ENCODE measurements around the gene TAAR5.
"Not testable (repeated sequence)": the region's sequence is repeated elsewhere in the genome, so short reads cannot be mapped to it uniquely, and the experiment has no call there.

The TAAR5 gene

GRCh38 chr6:132589454-132589853, at the start of gene TAAR5:
Gene TAAR5 (minus strand): TSS chr6:132589741. CDS start chr6:132589686, 55 bp downstream.
- no peak for DNase-seq
- ATAC-seq, result no peak

- not testable (repeated sequence) for ATAC-seq, DNase-seq
Observed at GRCh38 chr6:132637135-132637534, 47.6 kb upstream of the TAAR5 start.

GRCh38 chr6:132635906-132636305, 46.4 kb upstream of the TAAR5 start:
- not testable (repeated sequence) for DNase-seq, ATAC-seq

- DNase-seq, ATAC-seq: not testable (repeated sequence)
Observed at GRCh38 chr6:132635288-132635687, 45.7 kb upstream of the TAAR5 start.

- no peak for DNase-seq
- no peak for ATAC-seq
Observed at GRCh38 chr6:132634796-132635195, 45.3 kb upstream of the TAAR5 start.

- ATAC-seq, result no peak
Observed at GRCh38 chr6:132633362-132633761, 43.8 kb upstream of the TAAR5 start.

GRCh38 chr6:132624175-132624574, 34.6 kb upstream of the TAAR5 start, which contains the start of gene TAAR2:
Gene TAAR2 (minus strand): TSS chr6:132624275. CDS start chr6:132624275, 0 bp downstream.
- DNase-seq (no peak), ATAC-seq (no peak)

More at GRCh38 chr6:132633362-132633761, 43.8 kb upstream of the TAAR5 start:
- DNase-seq, result no peak

GRCh38 chr6:132623106-132623845, 33.7 kb upstream of the TAAR5 start:
- DNase-seq, result no peak
- ATAC-seq, result no peak

GRCh38 chr6:132616677-132617076, 27.1 kb upstream of the TAAR5 start:
- no peak for DNase-seq
- no peak for ATAC-seq

- DNase-seq, result no peak
- ATAC-seq, result no peak
Observed at GRCh38 chr6:132614554-132614953, 25.0 kb upstream of the TAAR5 start.

GRCh38 chr6:132612449-132613108, 23.0 kb upstream of the TAAR5 start:
- ATAC-seq (no peak), DNase-seq (no peak)

GRCh38 chr6:132611616-132612015, 22.1 kb upstream of the TAAR5 start:
- no peak for ATAC-seq
- no peak for DNase-seq

GRCh38 chr6:132607544-132608233, 18.1 kb upstream of the TAAR5 start:
- DNase-seq, result no peak
- ATAC-seq, result no peak

- no peak for DNase-seq
- no peak for ATAC-seq
Observed at GRCh38 chr6:132604635-132605152, 15.2 kb upstream of the TAAR5 start.

- not testable (repeated sequence) for ATAC-seq, DNase-seq
Observed at GRCh38 chr6:132600900-132601299, 11.4 kb upstream of the TAAR5 start.

- ATAC-seq (no peak), DNase-seq (no peak)
Observed at GRCh38 chr6:132598473-132598872, 8.9 kb upstream of the TAAR5 start.

GRCh38 chr6:132596201-132596600, 6.7 kb upstream of the TAAR5 start:
- ATAC-seq, result no peak
- DNase-seq, result no peak

- ATAC-seq (no peak), DNase-seq (no peak)
Observed at GRCh38 chr6:132592855-132593254, 3.3 kb upstream of the TAAR5 start.

- DNase-seq (no peak), ATAC-seq (no peak)
Observed at GRCh38 chr6:132590362-132590761, 821 bp upstream of the TAAR5 start.

GRCh38 chr6:132587424-132587823, 2.1 kb downstream of the TAAR5 start:
- ATAC-seq (no peak), DNase-seq (no peak)

GRCh38 chr6:132584698-132585097, 4.8 kb downstream of the TAAR5 start:
- DNase-seq (no peak), ATAC-seq (no peak)

- no peak for DNase-seq
- no peak for ATAC-seq
Observed at GRCh38 chr6:132571774-132572173, 17.8 kb downstream of the TAAR5 start.
